Calu3 (cell line): Measurements from ENCODE around the gene PPFIBP1. TPM values are rescaled to one million over a fixed set of nuclear protein-coding genes. Genes with fewer than 3 reads are reported as not detected.

ENCODE experiments used
- Bru-seq: library from RNA; stranded (reverse); fragments of 400-500 nt; gene quantifications from one replicate; lab custom pipeline; 2021; lab: Mats Ljungman, UMichigan
- BruChase-seq, 2 experiments: library from RNA; stranded (reverse); fragments of 400-500 nt; gene quantifications; one replicate each; lab custom pipeline; 2021; lab: Mats Ljungman, UMichigan
- BruUV-seq: library from RNA; stranded (reverse); fragments of 400-500 nt; replicated peaks from 2 replicates; lab custom pipeline; 2021; lab: Mats Ljungman, UMichigan
- CTCF ChIA-PET: fragments of 300-600 bp; sonication (Branson Sonifier 250); formaldehyde crosslinking; loops from one replicate; lab custom pipeline; 2022; ENCODE audit warnings: antibody characterized with exemption; lab: Charles Lee
- DNase-seq: peaks from one replicate; pipeline ENCODE4 v3.0.0; 2022
- H3K27ac Mint-ChIP-seq: one replicate; pipeline ENCODE4 v1.8.0; 2022; ENCODE audit warnings: mixed read lengths; ENCODE audit not compliant: unreplicated experiment
- H3K27me3 Mint-ChIP-seq: one replicate; pipeline ENCODE4 v1.8.0; 2022; ENCODE audit warnings: mixed read lengths; ENCODE audit not compliant: unreplicated experiment
- H3K36me3 Mint-ChIP-seq: one replicate; pipeline ENCODE4 v1.8.0; 2022; ENCODE audit warnings: mild to moderate bottlenecking, moderate library complexity, mixed read lengths; ENCODE audit not compliant: insufficient read depth, unreplicated experiment
- H3K4me1 Mint-ChIP-seq: one replicate; pipeline ENCODE4 v1.8.0; 2022; ENCODE audit warnings: mild to moderate bottlenecking, low read depth, mixed read lengths; ENCODE audit not compliant: unreplicated experiment
- H3K4me3 Mint-ChIP-seq: one replicate; pipeline ENCODE4 v1.8.0; 2022; ENCODE audit warnings: mild to moderate bottlenecking, low read depth, moderate library complexity, mixed read lengths; ENCODE audit not compliant: unreplicated experiment
- H3K9me3 Mint-ChIP-seq: one replicate; pipeline ENCODE4 v1.8.0; 2022; ENCODE audit warnings: low read depth, mixed read lengths; ENCODE audit not compliant: unreplicated experiment
- CTCF ChIP-seq: fragments of 200-600 bp; IDR thresholded peaks from one replicate; pipeline ENCODE4 v1.8.0; 2022; ENCODE audit warnings: antibody characterized with exemption; ENCODE audit not compliant: unreplicated experiment
- intact Hi-C: fragments of 100-400 bp; cut with micrococcal nuclease; formaldehyde crosslinking; loops from one replicate; pipeline ENCODE4 v1.10.0; 2022; ENCODE audit not compliant: unreplicated experiment
- long read RNA-seq: library from polyadenylated mRNA; stranded (forward); transcript quantifications from one replicate; pipeline ENCODE4 v2.0.0, GENCODE V29; 2022
- total RNA-seq: library from RNA; stranded (reverse); gene quantifications from 2 replicates; pipeline ENCODE4 v1.2.3, GENCODE V29; 2022

Gene PPFIBP1
- total RNA-seq = 58.7 and 64.8 TPM in 2 replicates
- Bru-seq, nascent RNA = percentile 79 among the genes with signal in this experiment
- percentile 72 among the genes with signal in this experiment for BruChase-seq, experiment 1, labeled RNA remaining after a 6-hour chase
- percentile 69 among the genes with signal in this experiment for BruChase-seq, experiment 2, labeled RNA remaining after a 2-hour chase
- long read RNA-seq, partial matches to known transcripts = 4 of 13 reads
- long read RNA-seq, other reads (novel, unspliced or antisense) = 8 of 13 reads

- intact Hi-C loops = loop anchor here (5.0 to 10.0 kb wide), 3 partner anchors 62 to 192 kb away; partner anchors contain the start of gene BMAL2
- peaks cover 44% of the 10 kb centered on the region for H3K4me1 Mint-ChIP-seq
- DNase-seq = peak; percentile 95
- TSS peak; percentile 95 for BruUV-seq
- no peaks in the 10 kb centered on the region for H3K27me3 Mint-ChIP-seq
- CTCF ChIA-PET = interaction anchor here (0.6 to 1.7 kb wide), 7 partner anchors 26 to 1435 kb away, joined by 3 to 9 read pairs (median 4); no protein-coding TSS in a partner anchor
- peak within 1 kb of the TSS; percentile 86 for H3K27ac Mint-ChIP-seq
- H3K9me3 Mint-ChIP-seq = no peaks in the 10 kb centered on the region
- TF ChIP-seq CTCF = no peak
- H3K36me3 Mint-ChIP-seq = peaks cover 30% of the 10 kb centered on the region
- peak within 1 kb of the TSS; percentile 83 for H3K4me3 Mint-ChIP-seq
Measured at GRCh38 chr12:27523642-27524493, at the start of gene PPFIBP1. TSS of gene PPFIBP1 (plus strand) at chr12:27524206. CDS start at chr12:27633397, 109,191 bp downstream.

GRCh38 chr12:27474344-27474743 is 49.7 kb upstream of the PPFIBP1 start:
- no TSS peak for BruUV-seq
- Mint-ChIP-seq H3K4me1 (peaks cover 9% of the 10 kb centered on the region), H3K27ac (no peak overlapping the region), H3K27me3 (no peaks in the 10 kb centered on the region), H3K36me3 (no peaks in the 10 kb centered on the region), H3K9me3 (peaks cover 7% of the 10 kb centered on the region), H3K4me3 (no peak overlapping the region)
- CTCF ChIA-PET = no interaction called here
- DNase-seq = no peak
- no peak for TF ChIP-seq CTCF
- intact Hi-C loops = no loop called here

GRCh38 chr12:27477049-27477448 is 47.0 kb upstream of the PPFIBP1 start:
- CTCF ChIA-PET = no interaction called here
- H3K9me3 Mint-ChIP-seq = peaks cover 11% of the 10 kb centered on the region

More at GRCh38 chr12:27477049-27477448, 47.0 kb upstream of the PPFIBP1 start:
- no peak for DNase-seq
- no peak overlapping the region for H3K27ac Mint-ChIP-seq
- H3K4me1 Mint-ChIP-seq = peaks cover 9% of the 10 kb centered on the region
- TF ChIP-seq CTCF = no peak
- no peak overlapping the region for H3K4me3 Mint-ChIP-seq
- intact Hi-C loops = no loop called here
- no peaks in the 10 kb centered on the region for H3K27me3 Mint-ChIP-seq
- no peaks in the 10 kb centered on the region for H3K36me3 Mint-ChIP-seq
- BruUV-seq = no TSS peak
